Body of pancreas (tissue), 4 donors: ENCODE measurements around the gene RAB40A. TPM values are rescaled to one million over a fixed set of nuclear protein-coding genes. Genes with fewer than 3 reads are reported as not detected.

Source experiments
- ATAC-seq: fragments of 150-250 bp; one replicate; pipeline ENCODE4 v1.9.1; 2016
- DNase-seq, 4 donors: peaks; one replicate each; pipeline ENCODE4 v3.0.0-alpha.2; 2019
- H3K27ac ChIP-seq, 4 donors: fragments of 200-600 bp; sonication (generic); 1 replicate in 3 of 4; 2 replicates in 1 of 4; pipeline versions ENCODE4 v1.5.1 to v1.6.1; 2016 to 2019; ENCODE audit warnings: mild to moderate bottlenecking in 1 of 4, mixed read lengths in 1 of 4, moderate library complexity in 1 of 4
- H3K27me3 ChIP-seq, 2 donors: fragments of 200-600 bp; sonication (generic); one replicate each; pipeline ENCODE4 v1.6.0; 2016; ENCODE audit warnings: mild to moderate bottlenecking in 1 of 2
- H3K36me3 ChIP-seq, 2 donors: fragments of 200-600 bp; sonication (generic); replicated peaks in 1 of 2; 2 replicates each; pipeline ENCODE4 v1.5.1; 2016; ENCODE audit warnings: low read depth in 2 of 2; ENCODE audit not compliant: insufficient read depth in 1 of 2
- H3K4me1 ChIP-seq: fragments of 200-600 bp; sonication (generic); one replicate; pipeline ENCODE4 v1.6.0; 2016
- H3K4me3 ChIP-seq, 2 donors: fragments of 200-600 bp; sonication (generic); 1 replicate in 1 of 2; 2 replicates in 1 of 2; pipeline ENCODE4 v1.5.1; 2016 to 2019
- H3K9me3 ChIP-seq, 3 donors: fragments of 200-600 bp; sonication (generic); 1 replicate in 2 of 3; 2 replicates in 1 of 3; pipeline ENCODE4 v1.5.1; 2016
- POLR2A ChIP-seq, 3 donors: fragments of 450-650 bp; IDR thresholded peaks; one replicate each; pipeline ENCODE4 v1.6.1; 2016; ENCODE audit warnings: antibody characterized with exemption in 3 of 3, mild to moderate bottlenecking in 2 of 3
- WGBS, 2 donors: methylation state at CpG; one replicate each; pipeline ENCODE4 v1.1.5; 2017; 5-methylcytosine and 5-hydroxymethylcytosine counted together
- intact Hi-C: fragments of 100-400 bp; cut with DNase I; formaldehyde crosslinking; loops from one replicate; pipeline ENCODE4 v1.15.1; 2023
- total RNA-seq, 2 donors: library from RNA; depleted of rRNA; stranded (reverse); fragments of >200 nt; gene quantifications; one replicate each; pipeline ENCODE4 v1.1.0, GENCODE V29; 2016
- TF ChIP-seq, protein P1 (sequence below), 7 experiments: fragments of 450-650 bp in 4 of 7; fragments of 200-600 bp in 3 of 7; sonication (generic) in 3 of 7; IDR thresholded peaks; one replicate each; pipeline ENCODE4 v1.5.1; 2016 to 2019; ENCODE audit warnings: antibody characterized with exemption in 7 of 7

RAB40A gene
- total RNA-seq, 2 donors from 2014 or later, result 0.52 TPM; not detected in 1

DNA sequence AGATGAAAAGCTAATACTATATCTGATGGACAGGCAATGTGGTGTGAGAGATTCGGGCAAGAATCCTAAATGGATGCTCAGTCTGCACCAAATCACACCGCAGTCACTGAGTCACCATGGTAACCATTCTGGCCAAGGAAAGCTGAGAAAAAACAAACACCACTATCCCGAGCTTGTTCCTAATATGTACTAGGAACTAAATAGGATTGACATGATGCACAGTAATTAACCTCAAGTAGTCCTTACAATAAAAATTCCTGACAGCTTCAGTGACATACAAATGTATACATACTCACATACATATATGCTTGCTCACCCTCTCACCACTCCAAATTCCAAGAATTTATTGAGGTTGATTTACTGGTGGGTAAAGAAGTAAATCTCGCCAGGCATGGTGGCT, 1.1 kb upstream of the RAB40A start:
- Histone ChIP-seq H3K9me3 (no peaks in the 10 kb centered on the region), H3K4me3 (no peak overlapping the region), H3K4me1 (no peaks in the 10 kb centered on the region), H3K27ac (no peak overlapping the region), H3K36me3 (no peaks in the 10 kb centered on the region), H3K27me3 (no peaks in the 10 kb centered on the region)
- 48 to 53% methylated on average over 4 of the region's 4 CpGs for WGBS, 2 donors
- TF ChIP-seq, protein P1, sequence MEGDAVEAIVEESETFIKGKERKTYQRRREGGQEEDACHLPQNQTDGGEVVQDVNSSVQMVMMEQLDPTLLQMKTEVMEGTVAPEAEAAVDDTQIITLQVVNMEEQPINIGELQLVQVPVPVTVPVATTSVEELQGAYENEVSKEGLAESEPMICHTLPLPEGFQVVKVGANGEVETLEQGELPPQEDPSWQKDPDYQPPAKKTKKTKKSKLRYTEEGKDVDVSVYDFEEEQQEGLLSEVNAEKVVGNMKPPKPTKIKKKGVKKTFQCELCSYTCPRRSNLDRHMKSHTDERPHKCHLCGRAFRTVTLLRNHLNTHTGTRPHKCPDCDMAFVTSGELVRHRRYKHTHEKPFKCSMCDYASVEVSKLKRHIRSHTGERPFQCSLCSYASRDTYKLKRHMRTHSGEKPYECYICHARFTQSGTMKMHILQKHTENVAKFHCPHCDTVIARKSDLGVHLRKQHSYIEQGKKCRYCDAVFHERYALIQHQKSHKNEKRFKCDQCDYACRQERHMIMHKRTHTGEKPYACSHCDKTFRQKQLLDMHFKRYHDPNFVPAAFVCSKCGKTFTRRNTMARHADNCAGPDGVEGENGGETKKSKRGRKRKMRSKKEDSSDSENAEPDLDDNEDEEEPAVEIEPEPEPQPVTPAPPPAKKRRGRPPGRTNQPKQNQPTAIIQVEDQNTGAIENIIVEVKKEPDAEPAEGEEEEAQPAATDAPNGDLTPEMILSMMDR (IDR thresholded peaks at IDR 0.05), result no peak
- no peak for TF ChIP-seq POLR2A (IDR thresholded peaks at IDR 0.05)
- no peak for ATAC-seq
- DNase-seq, result no peak
- intact Hi-C loops, result no loop called here

DNA sequence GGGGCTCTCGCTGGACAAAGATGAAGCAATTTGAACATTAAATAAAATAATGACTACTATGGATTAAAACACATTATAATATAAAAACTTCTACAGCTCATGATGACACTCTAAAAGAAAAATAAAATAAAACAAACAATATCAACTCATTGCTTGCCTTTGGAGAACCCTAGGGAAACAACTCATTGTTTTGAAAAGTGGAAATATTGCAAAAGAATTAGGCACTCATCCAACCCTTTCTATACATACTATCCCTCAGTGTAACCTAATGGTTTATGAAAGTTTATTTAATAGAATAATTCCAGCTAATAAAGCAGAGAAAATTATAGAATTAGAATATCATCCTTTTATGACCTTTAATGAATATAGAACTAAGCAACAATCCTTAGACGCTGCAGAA, 718 bp downstream of the RAB40A start:
- 91 to 92% methylated on average over 2 of the region's 2 CpGs for WGBS, 2 donors
- no peaks in the 10 kb centered on the region for H3K4me1 ChIP-seq
- H3K27me3 ChIP-seq, result no peaks in the 10 kb centered on the region
- H3K4me3 ChIP-seq, result no peak overlapping the region
- no peaks in the 10 kb centered on the region for H3K36me3 ChIP-seq
- intact Hi-C loops, result no loop called here
- no peak for ATAC-seq
- no peak for TF ChIP-seq POLR2A (IDR thresholded peaks at IDR 0.05)
- TF ChIP-seq, protein P1 (IDR thresholded peaks at IDR 0.05), result no peak
- H3K9me3 ChIP-seq, result no peaks in the 10 kb centered on the region
- DNase-seq, result no peak
- H3K27ac ChIP-seq, result no peak overlapping the region

DNA sequence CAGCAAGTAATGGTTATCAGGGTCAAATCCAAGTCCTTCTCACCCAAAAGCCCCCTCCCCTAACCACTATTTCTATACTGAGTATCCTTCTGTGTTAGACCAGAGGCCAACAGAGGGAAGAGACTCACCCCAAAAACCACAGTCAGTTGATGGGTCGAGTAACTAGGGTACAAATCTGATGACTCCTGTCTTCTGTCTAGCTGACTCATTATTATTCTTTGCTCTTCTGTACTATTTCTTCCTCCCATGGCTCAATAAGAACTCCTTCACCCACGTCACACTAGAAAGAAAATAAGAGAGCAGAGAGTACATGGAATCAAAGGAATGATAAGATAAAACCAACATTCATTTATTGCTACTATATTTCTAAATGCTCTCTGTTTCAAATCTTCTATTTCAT, 2.0 kb downstream of the RAB40A start:
- Histone ChIP-seq H3K4me3 (no peak overlapping the region), H3K27ac (no peak overlapping the region), H3K36me3 (no peaks in the 10 kb centered on the region), H3K9me3 (no peaks in the 10 kb centered on the region), H3K4me1 (no peaks in the 10 kb centered on the region), H3K27me3 (no peaks in the 10 kb centered on the region)
- no peak for ATAC-seq
- 39 to 66% methylated on average over 2 of the region's 2 CpGs for WGBS, 2 donors
- intact Hi-C loops, result no loop called here
- TF ChIP-seq POLR2A (IDR thresholded peaks at IDR 0.05), result no peak
- TF ChIP-seq, protein P1 (IDR thresholded peaks at IDR 0.05), result no peak
- no peak for DNase-seq

DNA sequence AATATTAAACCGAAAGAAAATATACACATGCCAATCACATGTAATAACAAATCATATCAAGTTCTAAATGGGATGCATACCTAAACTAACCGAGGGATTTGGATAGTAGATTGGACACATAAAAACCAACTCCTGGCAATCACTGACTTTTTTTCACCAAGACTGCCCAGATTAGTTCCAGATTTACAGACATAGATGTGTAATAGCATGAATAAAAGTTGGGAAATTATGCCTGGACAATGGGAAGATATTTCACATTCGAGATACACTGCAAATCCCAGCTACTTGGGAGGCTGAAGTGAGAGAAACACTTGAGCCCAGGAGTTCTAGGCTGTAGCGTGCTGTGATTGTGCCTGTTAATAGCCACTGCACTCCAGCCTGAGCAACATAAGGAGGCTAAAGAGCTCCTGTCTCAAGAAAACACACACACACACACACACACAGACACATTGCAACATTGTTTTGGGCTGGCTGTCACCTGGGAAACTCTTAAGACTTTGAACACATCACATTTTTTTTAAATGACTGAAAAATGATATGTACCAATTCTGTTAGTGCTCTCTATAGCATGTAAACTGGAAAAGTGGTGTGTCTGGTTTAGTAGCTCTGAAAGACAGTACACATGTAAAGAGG, 5.7 kb downstream of the RAB40A start:
- intact Hi-C loops, result no loop called here
- no peak for DNase-seq
- no peak for ATAC-seq
- H3K4me3 ChIP-seq, result no peak overlapping the region
- H3K27me3 ChIP-seq, result no peaks in the 10 kb centered on the region
- 65 to 68% methylated on average over 4 of the region's 4 CpGs for WGBS, 2 donors
- TF ChIP-seq, protein P1 (IDR thresholded peaks at IDR 0.05), result no peak
- no peak overlapping the region for H3K27ac ChIP-seq
- no peaks in the 10 kb centered on the region for H3K36me3 ChIP-seq
- no peaks in the 10 kb centered on the region for H3K9me3 ChIP-seq
- no peaks in the 10 kb centered on the region for H3K4me1 ChIP-seq

- Histone ChIP-seq H3K4me1 (no peaks in the 10 kb centered on the region), H3K9me3 (no peaks in the 10 kb centered on the region), H3K27me3 (no peaks in the 10 kb centered on the region), H3K36me3 (no peaks in the 10 kb centered on the region), H3K27ac (no peak overlapping the region), H3K4me3 (no peak overlapping the region)
- TF ChIP-seq, protein P1 (IDR thresholded peaks at IDR 0.05), result no peak
- no peak for TF ChIP-seq POLR2A (IDR thresholded peaks at IDR 0.05)
- intact Hi-C loops, result no loop called here
- ATAC-seq, result no peak
- DNase-seq, result no peak
- WGBS, 2 donors, result 35 to 36% methylated on average over 4 to 5 of the region's 5 CpGs
Measured at GRCh38 chrX:103513067-103513466, 6.2 kb downstream of the RAB40A start.
